Forelimb muscle (tissue), 1 donor: ENCODE results near the gene SERPINB10. TPM values are rescaled to one million over a fixed set of nuclear protein-coding genes. Genes with fewer than 3 reads are reported as not detected.
"Not testable (repeated sequence)": the region's sequence is repeated elsewhere in the genome, so short reads cannot be mapped to it uniquely, and the experiment has no call there.

Source experiments
- DNase-seq: peaks from one replicate; pipeline ENCODE4 v3.0.0-alpha.2; 2013; ENCODE audit warnings: low read depth
- polyA plus RNA-seq: library from polyadenylated mRNA; unstranded; fragments of 120-200 nt; gene quantifications from one replicate; pipeline ENCODE4 v1.2.1, GENCODE V29; 2013; ENCODE audit not compliant: insufficient read length

SERPINB10 gene
- polyA plus RNA-seq, 1 donor, result 0.27 TPM

- DNase-seq, result no peak
Measured at GRCh38 chr18:63890950-63891304, 16.8 kb upstream of the SERPINB10 start.

GRCh38 chr18:63892566-63892965, 15.2 kb upstream of the SERPINB10 start:
- DNase-seq, result no peak

- DNase-seq, result no peak
Measured at GRCh38 chr18:63894106-63894772, 13.5 kb upstream of the SERPINB10 start.

- DNase-seq, result no peak
Measured at GRCh38 chr18:63895190-63895589, 12.6 kb upstream of the SERPINB10 start.

- DNase-seq, result no peak
Measured at GRCh38 chr18:63897072-63897471, 10.7 kb upstream of the SERPINB10 start.

GRCh38 chr18:63899206-63899605, 8.6 kb upstream of the SERPINB10 start:
- DNase-seq, result no peak

- no peak for DNase-seq
Measured at GRCh38 chr18:63903851-63904570, 3.7 kb upstream of the SERPINB10 start.

GRCh38 chr18:63904694-63905093, 3.1 kb upstream of the SERPINB10 start:
- DNase-seq, result no peak

- DNase-seq, result no peak
Measured at GRCh38 chr18:63905361-63905760, 2.4 kb upstream of the SERPINB10 start.

- DNase-seq, result no peak
Measured at GRCh38 chr18:63906056-63906455, 1.7 kb upstream of the SERPINB10 start.

- DNase-seq, result no peak
Measured at GRCh38 chr18:63908858-63909257, 1.1 kb downstream of the SERPINB10 start.

- no peak for DNase-seq
Measured at GRCh38 chr18:63909870-63910269, 2.1 kb downstream of the SERPINB10 start.

GRCh38 chr18:63917817-63918216, 10.1 kb downstream of the SERPINB10 start:
- no peak for DNase-seq

- no peak for DNase-seq
Measured at GRCh38 chr18:63922049-63922448, 14.3 kb downstream of the SERPINB10 start.

GRCh38 chr18:63924551-63924950, 16.8 kb downstream of the SERPINB10 start:
- DNase-seq, result no peak

GRCh38 chr18:63928331-63928730, 20.6 kb downstream of the SERPINB10 start:
- no peak for DNase-seq

GRCh38 chr18:63929369-63929768, 21.6 kb downstream of the SERPINB10 start:
- DNase-seq, result not testable (repeated sequence)

- no peak for DNase-seq
Measured at GRCh38 chr18:63930773-63931354, 23.1 kb downstream of the SERPINB10 start.

- DNase-seq, result peak; percentile 5
Measured at GRCh38 chr18:63936156-63936931, 28.6 kb downstream of the SERPINB10 start.

GRCh38 chr18:63936932-63937393, 29.2 kb downstream of the SERPINB10 start:
- no peak for DNase-seq

- no peak for DNase-seq
Measured at GRCh38 chr18:63940008-63940407, 32.2 kb downstream of the SERPINB10 start.

- not testable (repeated sequence) for DNase-seq
Measured at GRCh38 chr18:63940543-63941050, 32.8 kb downstream of the SERPINB10 start.
